GM18867 (cell line): ENCODE measurements around the gene ANKRD44.

Experiments used
- ATAC-seq: cut with Tn5 transposase; IDR thresholded peaks from one replicate; pipeline ENCODE4 v1.9.1; 2021; ENCODE audit warnings: mild to moderate bottlenecking, moderate library complexity; ENCODE audit not compliant: unreplicated experiment

Gene ANKRD44

GRCh38 chr2:197322724-197323720 is 12.4 kb upstream of the ANKRD44 start:
- peak; percentile 58 for ATAC-seq

DNA sequence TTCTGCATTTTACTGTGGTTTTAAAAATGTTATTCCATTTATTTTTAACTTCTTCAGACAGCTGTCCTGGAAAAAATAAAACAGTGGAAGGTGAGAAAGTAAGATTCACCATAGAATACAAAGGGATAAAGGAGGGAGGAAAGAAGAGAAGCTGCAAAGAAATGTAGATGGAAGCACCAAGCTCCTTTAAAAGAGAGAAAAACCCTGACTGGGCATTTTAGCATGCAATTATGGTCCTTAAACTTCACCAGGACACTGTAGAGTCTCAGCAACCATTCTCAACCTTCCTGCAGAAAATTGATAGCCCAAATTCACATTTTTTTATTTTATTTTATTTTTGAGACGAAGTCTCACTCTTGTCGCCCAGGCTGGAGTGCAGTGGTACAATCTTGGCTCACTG is 11.6 kb upstream of the ANKRD44 start:
- no peak for ATAC-seq

DNA sequence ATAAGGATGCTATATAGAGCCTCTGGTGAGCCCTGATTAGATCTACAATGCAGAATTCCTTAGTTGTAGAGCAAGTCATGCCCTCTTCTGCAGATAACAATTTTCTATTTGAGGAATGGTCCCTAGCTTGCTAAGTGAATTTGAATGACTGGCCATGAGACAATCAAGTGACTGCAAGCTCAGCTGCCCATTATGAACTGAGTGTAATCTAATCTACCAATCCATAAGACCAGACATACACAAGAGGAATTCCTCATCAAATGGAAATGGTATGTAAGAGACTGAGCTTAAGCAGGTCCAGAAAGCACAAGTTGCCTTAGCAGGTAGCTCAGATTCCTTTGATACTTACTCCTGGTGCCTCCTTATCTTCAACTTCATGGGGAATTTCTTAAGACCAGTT is 4.8 kb upstream of the ANKRD44 start:
- ATAC-seq, result no peak

- no peak for ATAC-seq
These were observed 1.6 kb upstream of the ANKRD44 start for GRCh38 chr2:197312186-197312585.

DNA sequence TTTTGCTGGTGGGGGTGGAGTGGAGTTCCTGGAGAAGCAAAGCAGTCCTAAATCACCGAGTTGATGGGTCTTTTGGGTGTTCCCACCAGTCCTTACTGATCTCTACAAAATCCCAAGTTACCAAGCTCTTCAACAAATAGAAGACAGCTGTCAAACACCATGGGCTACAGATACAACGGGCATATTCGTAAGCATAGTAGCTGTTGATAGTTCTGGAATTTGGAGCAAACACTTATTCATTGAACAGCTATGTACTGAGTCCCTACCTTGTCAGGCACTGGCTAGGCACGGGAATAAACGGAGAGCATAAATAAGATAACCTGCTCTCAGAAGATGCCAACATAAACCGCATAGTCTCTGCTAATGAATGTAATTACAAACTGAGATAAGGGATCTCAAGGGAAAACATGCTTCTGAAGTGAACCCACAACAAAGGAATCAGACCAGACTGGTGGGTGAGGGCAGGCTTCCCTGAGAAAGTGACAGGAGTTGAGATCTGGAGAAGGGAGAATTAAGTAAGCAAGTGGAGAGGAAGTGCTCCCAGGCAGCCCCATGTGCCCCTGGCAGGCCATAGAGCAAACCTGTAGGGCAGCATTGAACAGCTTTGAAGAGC is 947 bp upstream of the ANKRD44 start:
- no peak for ATAC-seq

- ATAC-seq, result no peak
These were observed 424 bp upstream of the ANKRD44 start for GRCh38 chr2:197310987-197311420.

GRCh38 chr2:197309691-197310231 is 819 bp downstream of the ANKRD44 start:
- no peak for ATAC-seq

- no peak for ATAC-seq
These were observed 1.4 kb downstream of the ANKRD44 start for GRCh38 chr2:197308996-197309690.

GRCh38 chr2:197308585-197308984 is 2.0 kb downstream of the ANKRD44 start:
- no peak for ATAC-seq

DNA sequence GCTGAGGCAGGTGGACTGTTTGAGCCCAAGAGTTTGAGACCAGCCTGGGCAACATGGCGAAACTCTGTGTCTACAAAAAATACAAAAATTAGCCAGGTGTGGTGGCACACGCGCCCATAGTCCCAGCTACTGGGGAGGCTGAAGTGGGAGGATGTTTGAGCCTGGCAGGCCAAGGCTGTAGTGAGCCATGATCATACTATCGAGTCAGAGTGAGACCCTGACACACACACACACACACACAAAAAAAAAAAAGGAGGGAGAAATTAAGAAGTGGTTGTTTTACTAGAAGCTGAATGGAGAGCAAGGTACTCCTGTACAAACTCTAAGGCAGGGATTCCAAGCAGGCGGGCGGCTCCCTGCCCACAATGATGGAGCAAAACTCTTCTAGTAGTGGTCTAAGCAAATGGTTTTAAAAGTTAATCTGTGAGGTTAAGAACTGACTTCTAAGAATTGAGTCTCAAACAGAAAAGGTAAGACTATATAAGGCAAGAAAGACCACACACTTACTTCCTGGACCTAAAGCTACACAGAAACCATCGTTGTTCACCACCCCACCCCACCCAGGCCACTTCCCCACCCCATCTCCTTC is 2.6 kb downstream of the ANKRD44 start:
- ATAC-seq, result peak; percentile 19

- ATAC-seq, result no peak
These were observed 3.2 kb downstream of the ANKRD44 start for GRCh38 chr2:197307236-197307932.

GRCh38 chr2:197306696-197307040 is 3.9 kb downstream of the ANKRD44 start:
- ATAC-seq, result no peak

GRCh38 chr2:197306024-197306695 is 4.4 kb downstream of the ANKRD44 start:
- ATAC-seq, result no peak

GRCh38 chr2:197304556-197305011 is 6.0 kb downstream of the ANKRD44 start:
- ATAC-seq, result peak; percentile 40

- ATAC-seq, result no peak
These were observed 10.4 kb downstream of the ANKRD44 start for GRCh38 chr2:197300139-197300538.

GRCh38 chr2:197298609-197299008 is 12.0 kb downstream of the ANKRD44 start:
- no peak for ATAC-seq

DNA sequence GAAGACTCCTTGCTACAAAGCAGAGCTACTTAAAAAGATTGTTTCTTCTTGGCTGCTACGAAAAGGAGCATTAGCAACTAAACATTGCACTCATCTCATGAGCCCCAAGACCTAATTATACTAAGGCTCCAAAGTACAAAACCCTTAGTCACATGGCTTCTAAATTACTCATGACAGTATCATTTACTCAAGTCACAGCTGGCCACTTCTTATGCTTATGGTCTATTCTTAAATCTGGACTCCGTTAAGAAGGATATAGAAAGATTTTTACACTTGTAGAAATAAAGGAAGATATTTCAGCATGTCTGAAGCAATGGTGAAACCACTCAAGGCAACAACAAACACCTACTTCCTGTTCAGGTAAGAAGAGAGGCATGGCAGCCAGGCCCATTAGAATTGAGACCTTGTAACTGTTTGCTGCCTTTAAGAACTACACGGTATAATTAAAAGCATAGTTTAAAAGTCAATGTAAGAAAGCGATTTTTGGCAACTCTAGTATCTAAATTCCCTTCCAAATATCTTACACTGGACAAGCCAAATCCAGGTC is 12.7 kb downstream of the ANKRD44 start:
- peak; percentile 28 for ATAC-seq

- ATAC-seq, result peak; percentile 28
These were observed 13.3 kb downstream of the ANKRD44 start for GRCh38 chr2:197297266-197297665.

DNA sequence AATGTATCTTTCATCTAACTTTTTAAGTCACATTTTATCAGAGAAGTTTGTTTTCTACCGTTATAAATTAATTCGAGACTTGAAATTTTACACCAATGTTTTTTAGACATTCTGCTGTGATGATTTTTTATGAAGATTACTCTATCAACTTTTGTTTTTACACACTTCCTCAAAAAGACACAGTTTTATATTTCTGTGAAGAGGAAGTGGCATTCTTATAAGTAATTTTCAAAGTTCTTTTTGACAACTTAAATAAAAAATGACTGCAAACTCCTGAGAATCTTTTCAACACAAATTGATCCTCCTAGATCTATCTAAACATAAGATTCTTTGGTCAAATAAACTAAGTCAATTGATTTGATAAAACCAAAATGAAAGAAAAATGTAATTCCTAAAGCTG is 13.7 kb downstream of the ANKRD44 start:
- ATAC-seq, result no peak
